GM12874 (cell line): Measurements from ENCODE around the gene MBOAT1.

ENCODE experiments used
- CTCF ChIP-seq: IDR thresholded peaks from 2 replicates; pipeline ENCODE4 v1.5.1; 2011; ENCODE audit warnings: low read depth, mild to moderate bottlenecking, control low read depth, low read length, moderate library complexity; ENCODE audit not compliant: insufficient read depth

Gene MBOAT1

GRCh38 chr6:20071998-20072397 is 140.3 kb downstream of the MBOAT1 start:
- TF ChIP-seq CTCF = no peak

- no peak for TF ChIP-seq CTCF
Observed at GRCh38 chr6:20070047-20070446, 142.2 kb downstream of the MBOAT1 start.

GRCh38 chr6:20069021-20069522 is 143.2 kb downstream of the MBOAT1 start:
- TF ChIP-seq CTCF = no peak

GRCh38 chr6:20068421-20068988 is 143.8 kb downstream of the MBOAT1 start:
- no peak for TF ChIP-seq CTCF

- TF ChIP-seq CTCF = no peak
Observed at GRCh38 chr6:20061952-20062351, 150.3 kb downstream of the MBOAT1 start.

GRCh38 chr6:20060252-20060651 is 152.0 kb downstream of the MBOAT1 start:
- TF ChIP-seq CTCF = no peak

GRCh38 chr6:20058912-20059311 is 153.4 kb downstream of the MBOAT1 start:
- TF ChIP-seq CTCF = no peak
